Measurements from ENCODE around the gene SREK1. TPM values are rescaled to one million over a fixed set of nuclear protein-coding genes. Genes with fewer than 3 reads are reported as not detected.
"Not testable (repeated sequence)": the region's sequence is repeated elsewhere in the genome, so short reads cannot be mapped to it uniquely, and the experiment has no call there.

The SREK1 gene
- total RNA-seq, 1 experiment from 2014 or later: 71.4 TPM

- DNase-seq (ENCODE audit: extremely low read depth, low read depth): no peak
Measured at GRCh38 chr5:66213533-66213932, 69.4 kb downstream of the SREK1 start.

- no peak for DNase-seq (ENCODE audit: extremely low read depth, low read depth)
Measured at GRCh38 chr5:66222455-66222854, 78.4 kb downstream of the SREK1 start.

- DNase-seq (ENCODE audit: extremely low read depth, low read depth): not testable (repeated sequence)
Measured at GRCh38 chr5:66222896-66223295, 78.8 kb downstream of the SREK1 start.

- no peak for DNase-seq (ENCODE audit: extremely low read depth, low read depth)
Measured at GRCh38 chr5:66223637-66224036, 79.5 kb downstream of the SREK1 start.

- DNase-seq (ENCODE audit: extremely low read depth, low read depth): peak; percentile 26
Measured at GRCh38 chr5:66224274-66224673, 80.2 kb downstream of the SREK1 start.

GRCh38 chr5:66224773-66225553 is 80.9 kb downstream of the SREK1 start:
- DNase-seq (ENCODE audit: extremely low read depth, low read depth): no peak

GRCh38 chr5:66230551-66230950 is 86.5 kb downstream of the SREK1 start:
- no peak for DNase-seq (ENCODE audit: extremely low read depth, low read depth)

- DNase-seq (ENCODE audit: extremely low read depth, low read depth): no peak
Measured at GRCh38 chr5:66231508-66231907, 87.4 kb downstream of the SREK1 start.

GRCh38 chr5:66232275-66232674 is 88.2 kb downstream of the SREK1 start:
- no peak for DNase-seq (ENCODE audit: extremely low read depth, low read depth)

GRCh38 chr5:66232706-66233445 is 88.8 kb downstream of the SREK1 start:
- no peak for DNase-seq (ENCODE audit: extremely low read depth, low read depth)

Other genes with a start within 250 kb of the SREK1 start
- gene ERBIN, start 217.7 kb upstream of the SREK1 start, total RNA-seq (2014; rRNA removed; shearing (Covaris generic)): 71.3 and 89.4 TPM in 2 replicates

Measured in NCI-H460 (cell line).